Omental fat pad (tissue), 4 donors: ENCODE results near the gene TTC7B. TPM values are rescaled to one million over a fixed set of nuclear protein-coding genes. Genes with fewer than 3 reads are reported as not detected.

Experiments
- ATAC-seq: fragments of 150-250 bp; one replicate; pipeline ENCODE4 v1.9.1; 2016; ENCODE audit warnings: mild to moderate bottlenecking, moderate library complexity; ENCODE audit not compliant: low FRiP score
- DNase-seq: peaks from one replicate; pipeline ENCODE4 v3.0.0-alpha.2; 2019; ENCODE audit warnings: low spot score
- total RNA-seq, 4 donors: library from RNA; depleted of rRNA; stranded (reverse); fragments of >200 nt; gene quantifications; one replicate each; pipeline ENCODE4 v1.1.0, GENCODE V29; 2016
- TF ChIP-seq, protein P1 (sequence below), 3 donors: fragments of 450-650 bp; IDR thresholded peaks; one replicate each; pipeline ENCODE4 v1.5.1; 2016 to 2017; ENCODE audit warnings: antibody characterized with exemption in 3 of 3, mild to moderate bottlenecking in 3 of 3, moderate library complexity in 2 of 3

Gene TTC7B
- total RNA-seq, 4 donors from 2014 or later: 31.9 to 56.3 (median 38.4) TPM

DNA sequence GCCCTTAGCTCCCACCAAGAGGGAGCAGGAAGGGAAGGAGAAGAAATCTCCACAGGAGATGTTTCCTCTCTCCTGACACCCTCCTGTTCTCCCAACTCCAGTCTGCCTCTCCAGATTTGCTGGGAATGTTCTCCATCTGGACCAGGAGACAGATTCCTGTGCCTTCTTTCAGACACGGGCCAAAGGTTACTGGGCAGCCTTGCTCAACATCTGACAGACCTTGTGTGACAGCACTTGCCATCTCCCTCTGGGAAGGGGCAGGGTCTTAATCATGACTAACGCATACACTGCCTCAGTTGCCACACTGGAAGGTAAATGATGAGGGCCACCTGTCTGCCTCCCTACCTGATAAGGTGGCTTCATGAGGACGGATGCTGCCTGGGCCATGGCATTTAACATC, 2.5 kb upstream of the TTC7B start:
- no peak for DNase-seq
- TF ChIP-seq, protein P1, sequence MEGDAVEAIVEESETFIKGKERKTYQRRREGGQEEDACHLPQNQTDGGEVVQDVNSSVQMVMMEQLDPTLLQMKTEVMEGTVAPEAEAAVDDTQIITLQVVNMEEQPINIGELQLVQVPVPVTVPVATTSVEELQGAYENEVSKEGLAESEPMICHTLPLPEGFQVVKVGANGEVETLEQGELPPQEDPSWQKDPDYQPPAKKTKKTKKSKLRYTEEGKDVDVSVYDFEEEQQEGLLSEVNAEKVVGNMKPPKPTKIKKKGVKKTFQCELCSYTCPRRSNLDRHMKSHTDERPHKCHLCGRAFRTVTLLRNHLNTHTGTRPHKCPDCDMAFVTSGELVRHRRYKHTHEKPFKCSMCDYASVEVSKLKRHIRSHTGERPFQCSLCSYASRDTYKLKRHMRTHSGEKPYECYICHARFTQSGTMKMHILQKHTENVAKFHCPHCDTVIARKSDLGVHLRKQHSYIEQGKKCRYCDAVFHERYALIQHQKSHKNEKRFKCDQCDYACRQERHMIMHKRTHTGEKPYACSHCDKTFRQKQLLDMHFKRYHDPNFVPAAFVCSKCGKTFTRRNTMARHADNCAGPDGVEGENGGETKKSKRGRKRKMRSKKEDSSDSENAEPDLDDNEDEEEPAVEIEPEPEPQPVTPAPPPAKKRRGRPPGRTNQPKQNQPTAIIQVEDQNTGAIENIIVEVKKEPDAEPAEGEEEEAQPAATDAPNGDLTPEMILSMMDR (IDR thresholded peaks at IDR 0.05): no peak
- ATAC-seq: no peak

DNA sequence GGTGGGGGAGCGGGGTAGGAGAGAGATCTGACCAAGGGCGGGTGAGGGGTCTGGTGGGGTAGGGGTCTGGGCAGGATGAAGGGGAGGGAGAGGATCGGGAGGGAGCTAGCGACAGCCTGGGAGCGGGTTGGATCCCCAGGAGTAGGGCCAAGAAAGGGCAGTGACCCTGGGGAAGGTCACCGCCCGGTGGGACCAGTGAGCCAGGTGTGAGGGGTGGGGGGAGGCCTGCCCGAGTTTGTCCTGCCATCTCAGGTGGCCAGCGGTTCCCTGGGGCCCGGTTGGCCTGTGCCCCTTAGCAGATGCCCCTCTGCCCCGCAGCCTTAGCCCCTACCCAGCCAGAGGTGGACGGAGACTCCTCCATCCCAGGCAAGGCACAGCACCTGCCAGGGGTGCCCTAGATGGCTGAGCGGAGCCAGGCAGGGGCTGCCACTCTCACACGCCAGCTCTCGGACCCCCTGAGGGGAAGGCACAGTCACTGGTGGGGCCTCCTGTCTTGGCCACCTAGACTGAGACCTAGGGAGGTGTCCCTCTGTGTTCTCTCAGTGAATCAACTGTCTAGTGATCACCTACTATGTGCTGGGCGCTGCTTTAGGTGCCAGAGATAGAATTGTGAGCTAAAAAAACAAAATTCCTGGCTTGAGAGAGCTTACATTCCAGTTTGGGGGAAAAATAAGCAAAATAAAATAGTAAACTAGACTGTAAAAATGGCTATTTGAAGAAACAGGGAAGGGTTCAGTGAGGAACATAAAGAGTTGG, 629 bp upstream of the TTC7B start:
- no peak for DNase-seq
- TF ChIP-seq, protein P1 (IDR thresholded peaks at IDR 0.05): no peak
- no peak for ATAC-seq

DNA sequence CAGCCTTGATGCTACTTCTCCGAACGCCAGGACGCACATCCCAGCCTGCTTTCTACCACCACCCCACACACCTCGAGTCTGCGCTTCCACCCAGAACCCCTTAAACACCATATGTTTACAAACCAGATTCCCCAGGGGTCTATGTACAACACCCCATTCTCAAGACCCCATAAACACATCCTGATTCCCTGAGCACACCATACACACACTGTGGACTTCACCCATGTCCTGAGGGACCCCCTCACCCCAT, 733 bp downstream of the TTC7B start:
- TF ChIP-seq, protein P1 (IDR thresholded peaks at IDR 0.05): no peak
- ATAC-seq (peak; percentile 3), DNase-seq (no peak)

DNA sequence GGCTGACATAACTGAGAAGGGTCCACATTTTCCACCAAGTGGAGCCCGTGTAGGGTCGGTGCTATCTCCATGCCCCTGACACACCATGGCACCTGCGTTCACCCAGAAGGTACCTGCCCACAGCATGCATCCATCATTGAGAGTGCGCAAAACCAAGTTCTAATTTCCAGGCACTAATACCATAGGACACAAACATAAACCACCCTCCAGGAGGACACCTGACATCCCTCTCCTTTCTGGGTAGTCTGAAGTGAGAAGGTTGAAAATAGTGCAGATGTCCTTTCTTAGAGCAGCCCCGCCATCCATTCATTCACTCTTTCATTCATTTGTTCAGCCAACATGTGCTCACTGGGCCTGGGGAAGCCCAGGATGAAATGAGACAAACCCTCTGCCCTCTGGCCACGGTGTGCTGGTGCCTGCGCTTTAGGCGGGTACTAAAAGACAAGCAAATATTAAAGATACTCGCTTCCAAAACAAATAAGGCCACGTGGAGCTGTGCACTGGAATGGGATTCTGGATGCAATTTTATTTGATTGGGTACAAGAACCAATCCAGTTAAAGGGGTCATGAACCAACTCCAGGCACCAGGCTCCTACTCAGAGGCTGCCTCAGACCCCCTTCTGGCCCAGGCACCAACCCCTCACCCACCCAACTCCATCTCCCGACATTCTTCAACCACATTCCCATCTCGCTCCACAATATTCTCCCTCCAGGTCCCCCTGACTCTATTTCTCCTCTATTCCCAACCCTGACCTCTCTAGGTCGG, 1.2 kb downstream of the TTC7B start:
- no peak for DNase-seq
- ATAC-seq: no peak
- TF ChIP-seq, protein P1 (IDR thresholded peaks at IDR 0.05): no peak

DNA sequence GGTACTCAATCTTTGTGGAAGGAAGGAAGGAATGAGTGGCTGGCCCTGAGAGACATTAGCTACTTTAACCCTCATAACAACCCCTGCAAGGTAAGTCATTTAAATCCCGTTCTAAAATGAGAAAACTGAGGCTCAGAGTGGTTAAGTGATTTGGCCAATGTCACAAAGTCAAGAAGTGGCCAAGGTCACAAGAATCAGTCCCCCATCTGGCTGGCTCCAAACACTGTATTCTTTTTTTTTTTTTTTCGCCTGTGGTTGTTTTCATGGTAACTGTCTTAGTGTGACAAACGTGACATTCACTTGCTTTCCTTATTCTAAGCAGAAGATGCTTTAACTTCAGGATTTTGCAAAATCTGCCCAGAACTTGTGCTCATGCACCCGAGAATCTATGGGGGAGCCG, 2.8 kb downstream of the TTC7B start:
- DNase-seq: no peak
- no peak for ATAC-seq
- TF ChIP-seq, protein P1 (IDR thresholded peaks at IDR 0.05): no peak

DNA sequence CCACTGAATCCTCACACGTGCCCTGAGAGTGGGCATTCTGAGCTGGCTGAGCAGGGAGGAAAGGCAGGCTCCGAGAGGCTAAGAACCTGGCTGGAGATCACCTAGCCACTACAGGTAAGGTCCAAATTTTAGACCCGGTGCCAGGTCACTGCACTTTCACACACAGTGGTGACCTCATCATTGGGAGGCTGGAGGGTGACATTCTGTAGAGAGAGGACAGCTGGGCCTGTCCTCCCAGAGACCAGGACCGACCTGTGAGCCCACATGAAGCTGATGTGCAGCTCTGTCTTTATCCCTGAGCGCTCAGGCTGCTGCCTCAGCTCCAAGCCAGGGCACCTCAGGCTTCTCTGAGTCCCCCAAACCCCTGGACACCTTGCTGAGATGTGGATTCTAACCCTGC, 4.1 kb downstream of the TTC7B start:
- DNase-seq (no peak), ATAC-seq (no peak)
- TF ChIP-seq, protein P1 (IDR thresholded peaks at IDR 0.05): no peak

DNA sequence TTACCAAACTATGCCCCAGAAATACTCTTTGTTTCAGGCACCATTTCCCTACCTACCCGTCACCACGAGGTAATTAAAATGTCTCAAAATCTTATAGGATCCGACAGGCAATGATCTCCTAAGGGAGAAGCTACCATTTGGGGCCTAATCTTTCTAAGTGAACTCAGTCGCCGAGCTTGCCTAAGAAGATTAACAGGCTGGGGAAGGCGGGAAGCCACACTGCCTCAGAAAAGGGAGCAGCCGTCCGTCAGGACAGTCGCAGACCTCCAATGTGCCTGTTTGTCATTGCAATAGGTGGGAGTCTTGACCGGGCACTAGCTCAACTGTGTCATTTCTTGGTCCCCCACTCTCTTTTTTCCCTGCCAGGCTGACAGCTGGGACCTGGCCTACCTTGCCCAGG, 4.6 kb downstream of the TTC7B start:
- no peak for DNase-seq
- ATAC-seq: no peak
- TF ChIP-seq, protein P1 (IDR thresholded peaks at IDR 0.05): no peak
